ENCODE data around the gene KRTAP10-4.
"Not testable (repeated sequence)": the region's sequence is repeated elsewhere in the genome, so short reads cannot be mapped to it uniquely, and the experiment has no call there.

Gene KRTAP10-4

GRCh38 chr21:44573630-44574456, at the start of gene KRTAP10-4:
Gene KRTAP10-4, plus strand, starts transcription at chr21:44573729. Its CDS starts 30 bp downstream, at chr21:44573759.
- not testable (repeated sequence) for DNase-seq

- no peak for DNase-seq
These were observed 48.8 kb upstream of the KRTAP10-4 start for GRCh38 chr21:44524414-44525371.

- DNase-seq: no peak
These were observed 48.0 kb upstream of the KRTAP10-4 start for GRCh38 chr21:44525391-44526095.

- DNase-seq: no peak
These were observed 47.2 kb upstream of the KRTAP10-4 start for GRCh38 chr21:44526096-44526997.

GRCh38 chr21:44527156-44527982, 46.2 kb upstream of the KRTAP10-4 start:
- no peak for DNase-seq

- DNase-seq: no peak
These were observed 45.4 kb upstream of the KRTAP10-4 start for GRCh38 chr21:44527983-44528633.

GRCh38 chr21:44528634-44528995, 44.9 kb upstream of the KRTAP10-4 start:
- no peak for DNase-seq

- no peak for DNase-seq
These were observed 44.5 kb upstream of the KRTAP10-4 start for GRCh38 chr21:44529011-44529421.

- DNase-seq: no peak
These were observed 43.9 kb upstream of the KRTAP10-4 start for GRCh38 chr21:44529503-44530125.

GRCh38 chr21:44530221-44530902, 43.2 kb upstream of the KRTAP10-4 start:
- no peak for DNase-seq

- DNase-seq: no peak
These were observed 42.5 kb upstream of the KRTAP10-4 start for GRCh38 chr21:44530903-44531605.

GRCh38 chr21:44531606-44532564, 41.6 kb upstream of the KRTAP10-4 start:
- no peak for DNase-seq

- no peak for DNase-seq
These were observed 40.8 kb upstream of the KRTAP10-4 start for GRCh38 chr21:44532712-44533111.

- no peak for DNase-seq
These were observed 40.2 kb upstream of the KRTAP10-4 start for GRCh38 chr21:44533121-44533890.

GRCh38 chr21:44533891-44534627, 39.5 kb upstream of the KRTAP10-4 start:
- peak; percentile 15 for DNase-seq

GRCh38 chr21:44534688-44535087, 38.8 kb upstream of the KRTAP10-4 start:
- no peak for DNase-seq

Measured in hematopoietic multipotent progenitor cell treated with erythropoietin and hydrocortisone succinate and interleukin-3 and kit ligand, for 4 days (in vitro differentiated cells).